HUDEP-2 (cell line): Measurements from ENCODE around the gene RNH1.

Experiments used
- DNase-seq, 76 experiments: peaks; one replicate each; lab custom pipeline; 2025; ENCODE audit not compliant: unreplicated experiment in 76 of 76; lab: John Stamatoyannopoulos, UW

The RNH1 gene

GRCh38 chr11:506995-507726 is at the start of gene RNH1:
Gene RNH1 (minus strand): TSS chr11:507242. CDS start chr11:502162, 5,080 bp downstream.
- DNase-seq: peak; percentile 22 to 99 (median 96)

DNA sequence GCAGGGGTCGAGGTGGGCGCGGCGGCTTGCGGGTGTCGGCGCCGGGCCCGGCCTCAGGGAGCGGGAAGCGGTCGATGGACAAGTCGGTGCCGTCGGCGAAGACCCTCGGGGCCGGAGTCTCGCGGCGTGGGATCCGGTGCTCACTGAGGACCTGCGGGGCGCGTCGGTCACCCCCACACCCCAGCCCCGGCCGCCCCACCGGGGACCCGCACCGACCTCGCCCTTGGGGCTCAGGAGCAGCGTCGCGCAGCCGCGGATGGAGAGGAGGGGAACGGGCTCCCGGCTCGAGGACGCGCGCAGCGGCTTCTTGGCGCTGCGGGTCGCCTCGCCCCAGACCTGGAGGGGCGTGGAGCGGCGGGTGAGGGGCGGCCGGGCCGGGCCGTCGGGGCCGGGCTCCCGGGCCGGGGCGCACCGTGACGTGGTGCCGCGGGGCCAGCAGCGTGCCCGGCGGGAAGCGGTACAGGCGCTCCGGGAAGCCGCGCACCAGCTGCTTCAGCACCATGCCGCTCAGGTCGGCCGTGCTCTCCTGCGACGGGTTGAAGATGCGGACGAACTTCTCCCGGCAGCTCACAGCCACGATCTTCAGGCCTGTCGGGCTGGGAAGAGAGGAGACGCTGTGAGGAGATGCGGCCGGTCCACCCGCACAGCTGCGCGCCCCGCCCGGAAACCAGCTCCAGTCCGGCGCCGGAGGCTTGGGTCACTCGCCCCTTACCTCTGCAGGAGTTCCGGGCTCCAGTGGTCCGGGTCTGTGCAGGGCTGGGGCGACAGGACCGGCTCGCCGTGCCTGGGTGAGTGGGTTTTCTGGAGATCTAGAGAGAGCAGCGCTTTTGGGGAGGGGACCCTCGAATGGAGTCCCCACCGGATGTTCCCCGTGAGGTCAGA is 49.0 kb upstream of the RNH1 start:
- DNase-seq: peak in 5 of 76 experiments; percentile 12 to 30 (median 20)

- DNase-seq: no peak
These were observed 48.3 kb upstream of the RNH1 start for GRCh38 chr11:555227-555779.

DNA sequence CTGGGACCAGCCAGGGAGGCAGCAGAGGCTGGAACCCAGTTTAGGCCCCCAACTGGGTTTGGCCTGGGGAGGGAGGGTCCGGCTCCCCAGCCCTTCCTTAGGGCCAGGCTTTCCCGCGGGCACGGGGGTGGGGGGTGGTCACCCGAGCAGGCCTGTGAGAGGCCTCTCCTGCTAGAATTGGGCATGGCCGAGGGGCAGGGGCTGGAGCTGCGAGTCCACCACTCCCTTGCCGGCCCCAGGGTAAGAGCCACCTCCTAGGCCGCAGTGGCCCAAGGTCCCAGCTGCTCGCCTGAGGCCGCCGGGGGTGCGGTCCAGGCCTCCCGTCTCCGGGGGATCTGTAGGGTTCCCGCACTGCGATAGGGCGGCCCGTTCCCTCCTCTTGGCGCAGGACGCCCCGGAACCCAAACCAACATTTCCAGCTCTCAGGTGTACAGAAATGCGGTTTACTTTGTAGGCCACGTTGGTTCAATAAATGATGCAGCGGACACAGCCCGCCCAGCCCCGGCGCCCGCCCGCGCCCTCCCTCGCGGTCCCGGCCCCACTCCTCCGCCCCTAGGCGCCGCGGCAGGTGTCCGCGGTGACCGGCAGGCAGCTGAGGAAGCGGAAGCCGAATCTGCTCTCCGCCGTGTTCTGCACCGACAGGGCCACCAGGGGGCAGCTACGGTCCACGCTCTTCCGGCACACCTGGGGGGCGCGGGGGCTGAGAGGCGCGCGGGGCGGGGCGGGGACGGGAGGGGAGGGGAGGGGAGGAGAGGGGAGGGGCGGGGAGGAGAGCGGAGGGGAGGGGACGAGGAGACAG is 47.6 kb upstream of the RNH1 start:
- peak in 28 of 76 experiments; percentile 14 to 45 (median 30) for DNase-seq

DNA sequence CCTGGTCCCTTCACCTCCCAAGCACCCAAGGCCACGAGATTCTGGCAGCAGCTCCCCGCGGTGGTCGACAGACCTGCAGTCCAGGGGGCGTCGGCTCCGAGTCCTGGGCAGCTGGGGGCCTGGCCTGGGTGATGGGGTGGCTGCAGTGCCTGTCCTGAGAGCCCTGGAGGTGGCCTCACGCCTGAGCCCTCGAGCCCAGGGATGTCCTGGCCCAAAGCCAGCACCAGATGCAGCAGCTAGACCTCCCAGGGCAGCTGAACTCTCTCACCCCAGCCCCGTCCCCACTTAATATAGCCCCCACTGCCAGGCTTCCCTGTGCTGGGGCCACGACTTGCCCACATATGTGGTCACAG is 46.9 kb upstream of the RNH1 start:
- DNase-seq: no peak

DNA sequence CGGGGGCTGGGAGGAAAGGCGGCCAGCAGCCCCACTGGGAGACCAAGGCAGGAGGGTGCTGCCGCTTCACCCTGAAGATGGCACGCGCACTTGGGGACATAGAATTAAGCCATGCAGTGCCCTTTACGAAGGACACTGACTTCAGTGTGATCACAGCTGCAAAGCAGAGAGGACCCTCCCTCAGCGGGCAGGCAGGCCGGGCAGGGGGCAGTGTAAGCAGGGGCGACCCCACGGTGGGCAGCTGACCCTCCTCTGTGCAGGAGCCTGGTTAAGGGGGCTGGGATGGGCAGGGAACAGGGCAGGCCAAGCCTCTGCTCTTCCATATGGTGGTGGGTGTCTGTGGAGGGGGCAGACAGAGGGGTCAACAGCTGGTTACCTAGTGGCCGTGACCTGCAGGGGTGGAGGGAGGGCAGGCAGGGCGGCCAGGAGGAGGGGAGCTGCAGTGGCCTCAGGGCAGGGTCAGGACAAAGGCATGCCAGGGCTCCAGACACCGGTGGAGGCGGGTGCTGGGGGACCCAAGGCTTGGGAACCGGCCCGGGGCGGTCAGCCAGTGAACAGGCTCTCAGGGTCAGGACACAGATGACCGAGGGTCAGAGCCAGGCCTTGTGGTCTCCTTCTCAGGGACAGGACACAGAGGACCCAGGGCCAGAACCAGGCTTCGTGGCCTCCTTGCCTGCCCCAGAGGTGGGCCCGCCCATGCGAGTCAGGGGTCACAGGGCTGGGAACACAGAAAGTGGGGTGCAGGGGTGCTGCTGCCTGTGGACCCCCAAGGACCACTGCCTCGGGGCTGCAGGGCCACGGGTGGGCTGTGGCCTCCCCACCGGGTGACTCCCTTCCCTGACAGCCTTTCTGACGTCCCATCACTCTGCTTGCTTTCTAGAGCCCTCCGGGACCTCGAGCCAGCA is 46.3 kb upstream of the RNH1 start:
- DNase-seq: no peak

DNA sequence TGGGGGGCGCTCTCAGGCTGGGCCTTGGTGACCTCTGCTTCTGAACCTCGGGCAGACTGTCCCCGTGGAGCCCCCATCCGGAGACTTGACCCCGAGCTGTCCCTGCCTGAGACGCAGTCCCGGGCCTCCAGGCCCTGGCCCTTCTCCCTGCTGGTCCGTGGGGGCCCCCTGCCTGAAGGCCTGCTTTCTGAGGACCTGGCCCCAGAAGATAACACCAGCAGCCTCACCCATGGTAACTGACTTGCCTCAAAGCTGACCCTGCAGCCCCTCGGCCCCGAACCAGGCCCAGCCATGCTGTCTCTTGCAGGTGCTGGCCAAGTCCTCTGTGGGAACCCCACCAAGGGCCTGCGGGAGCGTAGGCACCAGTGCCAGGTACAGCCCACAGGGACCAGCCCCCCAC is 44.6 kb upstream of the RNH1 start:
- no peak for DNase-seq

DNA sequence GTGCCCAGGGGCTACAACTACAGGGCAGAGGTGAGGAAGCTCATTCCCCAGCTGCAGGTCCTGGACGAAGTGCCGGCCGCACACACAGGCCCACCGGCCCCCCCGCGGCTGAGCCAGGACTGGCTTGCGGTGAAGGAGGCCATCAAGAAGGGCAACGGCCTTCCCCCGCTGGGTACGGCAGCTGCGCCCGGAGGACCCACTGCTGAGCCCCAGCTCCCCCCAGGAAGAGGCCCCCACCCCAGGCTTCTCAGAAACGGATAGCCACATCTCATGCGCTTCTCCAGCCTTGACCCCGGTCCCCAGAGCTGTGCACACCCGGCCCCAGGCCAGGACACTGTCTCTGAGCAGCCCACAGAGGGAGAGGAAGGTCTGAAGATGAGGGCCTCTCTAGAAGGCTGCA is 44.1 kb upstream of the RNH1 start:
- DNase-seq: no peak

DNA sequence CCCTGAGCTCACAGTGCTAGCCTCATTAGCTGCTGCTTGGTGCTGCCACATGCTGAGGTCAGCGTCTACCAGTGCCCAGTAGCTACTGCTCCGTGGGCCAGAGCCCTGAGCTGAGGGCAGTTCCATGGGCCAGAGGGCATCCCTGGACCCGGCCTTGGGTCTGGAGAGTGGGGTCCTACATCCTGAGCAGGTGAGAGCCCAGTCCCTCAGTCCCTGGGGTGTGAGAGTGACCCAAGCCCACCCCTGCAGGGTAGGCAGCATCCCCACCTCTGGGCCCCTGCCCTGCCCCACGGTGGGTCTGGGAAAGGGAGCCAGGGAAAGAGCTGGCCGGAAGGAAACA is 43.7 kb upstream of the RNH1 start:
- DNase-seq: no peak

DNA sequence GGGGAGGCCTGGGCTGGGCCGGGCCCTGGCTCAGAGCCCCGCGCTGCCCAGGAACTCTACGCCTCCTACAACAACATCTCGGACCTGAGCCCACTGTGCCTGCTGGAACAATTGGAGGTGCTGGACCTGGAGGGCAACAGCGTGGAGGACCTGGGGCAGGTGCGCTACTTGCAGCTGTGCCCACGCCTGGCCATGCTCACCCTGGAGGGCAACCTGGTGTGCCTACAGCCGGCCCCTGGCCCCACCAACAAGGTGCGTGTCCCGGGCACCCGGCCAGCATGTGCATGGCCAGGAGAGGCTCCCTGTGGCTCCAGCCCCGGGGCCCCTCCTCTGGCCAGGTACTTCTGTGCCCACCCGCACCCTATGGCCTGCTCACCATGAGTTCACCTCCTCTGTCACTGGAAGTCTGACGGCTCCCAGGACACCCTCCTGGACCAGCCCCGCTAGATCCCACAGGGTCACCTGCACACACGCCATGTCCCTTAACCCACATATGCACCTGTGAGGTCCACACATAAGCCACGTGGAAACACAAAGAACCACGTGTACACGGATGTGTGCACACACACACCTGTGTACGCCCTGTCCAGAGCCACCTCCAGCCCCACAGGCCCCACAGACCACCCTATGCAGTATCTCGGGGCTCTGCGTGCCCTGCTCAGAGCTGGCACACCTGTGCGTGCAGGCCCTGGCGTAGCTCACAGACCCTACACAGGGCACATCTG is 43.1 kb upstream of the RNH1 start:
- DNase-seq: no peak

- no peak for DNase-seq
These were observed 41.9 kb upstream of the RNH1 start for GRCh38 chr11:548700-549603.

DNA sequence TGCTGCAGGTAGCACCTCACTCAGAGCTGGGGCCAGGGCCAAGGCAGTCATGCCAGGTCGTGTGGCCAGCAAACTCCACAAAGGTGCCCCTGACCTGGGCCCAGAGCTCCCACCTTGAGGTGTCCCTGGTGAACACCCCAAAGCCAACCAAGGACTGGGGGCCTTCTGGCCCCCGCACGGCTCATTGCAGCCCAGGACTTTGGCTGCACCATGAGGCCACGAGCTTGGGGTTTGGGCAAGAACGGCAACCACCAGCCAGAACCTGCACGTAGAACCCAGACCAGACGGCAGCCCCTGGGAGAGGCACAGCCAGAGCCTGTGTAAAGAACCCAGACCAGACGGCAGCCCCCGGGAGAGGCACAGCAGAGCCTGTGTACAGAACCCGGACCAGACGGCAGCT is 38.1 kb upstream of the RNH1 start:
- DNase-seq: no peak

DNA sequence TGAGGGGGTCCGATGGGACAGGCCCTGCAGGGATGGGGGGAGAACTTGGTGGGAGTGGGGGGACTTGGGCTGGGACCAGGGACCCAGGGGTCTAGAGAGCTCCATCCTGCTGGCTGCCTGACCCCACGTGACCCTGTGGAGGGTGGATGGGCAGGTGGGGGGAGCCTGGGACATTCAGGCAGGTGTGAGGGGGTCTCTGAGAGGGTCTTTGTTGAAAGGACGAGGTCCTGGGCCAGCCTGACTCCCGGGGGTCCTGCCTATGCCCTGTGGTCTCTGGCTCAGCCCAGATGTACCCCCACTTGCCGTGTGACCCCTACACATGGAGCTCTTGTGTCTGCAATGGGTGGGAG is 37.8 kb upstream of the RNH1 start:
- DNase-seq: no peak

DNA sequence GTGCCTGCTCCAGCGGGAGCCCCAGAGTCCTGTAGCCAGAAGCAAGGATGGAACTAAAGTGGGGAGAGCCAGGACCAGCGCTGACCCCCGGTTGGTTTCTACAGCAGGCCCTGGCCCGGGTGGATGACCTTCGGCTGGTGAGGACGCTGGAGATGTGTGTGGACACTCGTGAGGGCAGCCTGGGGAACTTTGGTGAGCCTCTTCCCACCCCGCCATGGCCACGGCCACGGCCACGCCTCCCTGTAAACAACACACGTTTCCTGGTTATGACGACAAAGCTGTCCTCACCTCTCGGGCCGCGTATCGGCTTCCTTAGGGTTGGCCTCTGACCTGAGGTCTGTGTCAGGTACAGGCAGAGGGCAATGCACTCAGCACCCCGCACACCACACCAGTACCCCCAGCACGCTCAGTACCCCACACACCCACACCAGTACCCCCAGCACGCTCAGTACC is 34.4 kb upstream of the RNH1 start:
- DNase-seq: no peak

DNA sequence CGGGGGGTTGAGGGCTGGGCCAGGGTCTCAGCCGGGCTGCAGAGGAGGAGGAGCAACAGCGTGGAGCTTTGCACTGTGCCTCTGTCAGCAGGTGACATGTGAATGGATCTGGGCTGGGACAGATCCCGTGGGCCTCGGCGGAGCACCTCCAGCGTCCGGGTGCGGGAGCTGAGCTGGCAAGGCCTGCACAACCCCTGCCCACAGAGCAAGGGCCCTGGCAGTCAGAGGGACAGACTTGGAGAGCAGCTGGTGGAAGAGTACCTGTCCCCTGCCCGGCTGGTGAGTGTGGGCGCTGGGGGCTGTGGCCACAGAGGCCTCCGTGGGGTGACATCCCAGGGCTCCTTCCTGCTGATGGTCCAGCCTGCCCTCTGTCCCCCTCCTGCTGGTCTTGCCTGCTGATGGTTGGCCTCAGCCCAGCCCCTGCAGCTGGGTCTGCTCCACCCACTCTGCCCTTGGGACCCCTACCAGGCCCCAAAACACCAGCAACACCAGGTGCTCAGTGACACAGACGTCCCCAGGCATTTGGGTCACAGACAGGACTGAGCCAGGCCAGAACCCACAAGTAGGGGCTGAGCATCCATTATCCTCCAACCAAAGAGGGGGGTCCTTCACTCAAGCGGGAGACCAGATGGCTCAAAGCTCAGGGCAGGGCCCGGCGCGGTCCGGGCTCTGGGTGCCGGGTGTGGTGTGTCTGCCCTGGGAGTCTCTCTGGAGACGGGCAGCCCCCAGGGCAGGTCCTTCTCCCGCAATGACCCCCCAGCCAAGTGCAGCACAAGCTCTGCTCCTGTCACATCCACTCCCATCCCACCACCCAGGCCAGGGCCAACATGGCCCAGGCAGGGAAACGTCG is 33.8 kb upstream of the RNH1 start:
- no peak for DNase-seq

DNA sequence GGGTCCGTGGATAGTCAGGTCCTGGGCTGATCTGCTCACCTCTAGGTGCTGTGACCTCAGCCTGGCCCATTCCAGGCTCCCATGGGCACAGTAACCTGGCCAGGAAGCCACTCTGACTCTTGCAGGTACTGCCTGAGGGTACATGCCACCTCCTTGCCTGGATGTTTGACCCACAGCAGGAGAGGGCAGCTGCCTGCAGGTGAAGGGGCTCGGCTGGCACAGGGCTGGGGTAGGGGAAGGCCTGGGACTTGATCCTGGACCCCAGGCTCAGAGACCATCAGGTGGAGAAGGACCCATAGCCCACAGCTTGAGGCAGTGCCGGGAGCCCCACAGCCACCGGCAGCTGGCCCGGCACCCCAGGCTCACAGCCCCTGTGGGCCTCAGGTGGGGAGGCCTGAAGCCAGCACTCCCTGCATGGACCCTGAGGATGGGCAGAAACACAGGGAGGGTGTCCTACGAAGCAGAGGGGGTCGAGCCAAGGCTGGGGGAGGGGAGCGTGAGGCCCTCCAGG is 33.0 kb upstream of the RNH1 start:
- no peak for DNase-seq

DNA sequence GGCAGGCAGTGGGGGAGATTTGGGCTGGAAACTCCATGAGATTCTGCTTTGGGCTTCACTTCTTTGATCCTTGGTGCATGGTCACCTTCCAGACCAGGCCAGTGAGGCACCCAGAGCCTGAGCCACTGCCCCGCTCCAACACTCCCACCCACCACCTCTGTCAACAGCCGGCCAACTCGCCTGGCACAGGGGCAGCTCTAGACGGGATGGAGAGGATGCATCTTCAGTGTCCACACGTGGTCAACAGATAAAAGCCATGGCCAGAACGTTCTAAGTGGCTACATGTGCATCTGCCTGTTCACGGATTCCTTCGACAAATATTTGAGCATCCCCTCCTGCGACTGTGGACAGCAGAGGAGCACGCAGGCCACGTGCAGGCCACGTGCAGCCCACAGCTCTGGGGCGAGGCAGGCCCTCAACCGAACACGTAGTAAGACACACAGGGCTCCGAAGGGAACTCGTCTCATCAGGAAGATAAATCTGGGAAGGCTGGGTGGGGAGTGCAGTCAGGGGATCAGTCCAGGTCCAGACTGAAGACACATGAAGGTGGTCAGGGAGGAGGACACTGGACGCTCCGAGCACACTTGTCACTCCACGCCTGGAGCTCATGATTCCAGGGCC is 31.5 kb upstream of the RNH1 start:
- no peak for DNase-seq
